Left lobe of liver (tissue), 2 donors: ENCODE results near the gene CUX1. TPM values are rescaled to one million over a fixed set of nuclear protein-coding genes. Genes with fewer than 3 reads are reported as not detected.
"Not testable (repeated sequence)": the region's sequence is repeated elsewhere in the genome, so short reads cannot be mapped to it uniquely, and the experiment has no call there.

Experiments used
- ATAC-seq: fragments of 200-7000 bp; cut with Tn5 transposase; one replicate; pipeline ENCODE4 v1.9.1; 2020; ENCODE audit warnings: mild to moderate bottlenecking, moderate library complexity
- DNase-seq: peaks from one replicate; pipeline ENCODE4 v3.0.0-alpha.2; 2020; ENCODE audit warnings: low spot score
- total RNA-seq: library from RNA; stranded (reverse); gene quantifications from one replicate; pipeline ENCODE4 v1.2.1, GENCODE V29; 2021
- donor health status: DM: no; HTN: no; CAD: no; lungs with moderate emphysema.
- donor health status: DM: no; HTN: yes; CAD: no.

CUX1 gene
- total RNA-seq, 1 donor from 2014 or later = 42.0 TPM

GRCh38 chr7:101846800-101847538 is 29.5 kb downstream of the CUX1 start:
- no peak for ATAC-seq
- no peak for DNase-seq

- DNase-seq (no peak), ATAC-seq (no peak)
Observed at GRCh38 chr7:101848208-101848951, 31.0 kb downstream of the CUX1 start.

- not testable (repeated sequence) for DNase-seq, ATAC-seq
Observed at GRCh38 chr7:101849314-101849713, 31.9 kb downstream of the CUX1 start.

GRCh38 chr7:101852364-101852763 is 34.9 kb downstream of the CUX1 start:
- DNase-seq, ATAC-seq: not testable (repeated sequence)

GRCh38 chr7:101853684-101854083 is 36.3 kb downstream of the CUX1 start:
- no peak for ATAC-seq
- no peak for DNase-seq

GRCh38 chr7:101854084-101854865 is 36.8 kb downstream of the CUX1 start:
- DNase-seq (no peak), ATAC-seq (no peak)

GRCh38 chr7:101856473-101857357 is 39.3 kb downstream of the CUX1 start:
- DNase-seq = peak; percentile 99
- peak; percentile 89 for ATAC-seq

- ATAC-seq (peak; percentile 0), DNase-seq (no peak)
Observed at GRCh38 chr7:101857358-101857811, 40.0 kb downstream of the CUX1 start.

- peak; percentile 60 for ATAC-seq
- DNase-seq = peak; percentile 65
Observed at GRCh38 chr7:101858437-101859385, 41.3 kb downstream of the CUX1 start.

- no peak for DNase-seq
- ATAC-seq = no peak
Observed at GRCh38 chr7:101859411-101860106, 42.1 kb downstream of the CUX1 start.

- DNase-seq = no peak
- no peak for ATAC-seq
Observed at GRCh38 chr7:101860316-101861217, 43.1 kb downstream of the CUX1 start.

GRCh38 chr7:101861218-101861775 is 43.9 kb downstream of the CUX1 start:
- no peak for ATAC-seq
- no peak for DNase-seq

- ATAC-seq = no peak
- no peak for DNase-seq
Observed at GRCh38 chr7:101862280-101863220, 45.1 kb downstream of the CUX1 start.

- no peak for DNase-seq
- no peak for ATAC-seq
Observed at GRCh38 chr7:101863598-101863997, 46.2 kb downstream of the CUX1 start.

- DNase-seq (no peak), ATAC-seq (no peak)
Observed at GRCh38 chr7:101864039-101864438, 46.6 kb downstream of the CUX1 start.

- DNase-seq (no peak), ATAC-seq (peak; percentile 72)
Observed at GRCh38 chr7:101865031-101865430, 47.6 kb downstream of the CUX1 start.
